Activated T-cell treated with anti-CD3 and anti-CD28 coated beads, Interleukin-2, amount 50 U/mL, for 4 hours (primary cell): Measurements from ENCODE around the gene XPR1. TPM values are rescaled to one million over a fixed set of nuclear protein-coding genes. Genes with fewer than 3 reads are reported as not detected.

Experiments
- ATAC-seq, 2 donors: fragments of 200-7000 bp; cut with Tn5 transposase; one replicate each; pipeline ENCODE4 v1.10.0; 2021
- DNase-seq: peaks from one replicate; pipeline ENCODE4 v3.0.0-alpha.2; 2020
- H3K27me3 Mint-ChIP-seq: one replicate; pipeline ENCODE4 v1.8.0; 2021; ENCODE audit warnings: low read depth, mixed read lengths
- H3K36me3 Mint-ChIP-seq: one replicate; pipeline ENCODE4 v1.8.0; 2022; ENCODE audit warnings: mixed read lengths; ENCODE audit not compliant: insufficient read depth
- H3K4me1 Mint-ChIP-seq: one replicate; pipeline ENCODE4 v1.8.0; 2021; ENCODE audit warnings: low read depth, mixed read lengths
- H3K4me3 Mint-ChIP-seq: one replicate; pipeline ENCODE4 v1.8.0; 2021; ENCODE audit warnings: mild to moderate bottlenecking, moderate library complexity, mixed read lengths
- H3K9me3 Mint-ChIP-seq: one replicate; pipeline ENCODE4 v1.8.0; 2021; ENCODE audit warnings: mixed read lengths
- total RNA-seq, 3 donors: library from RNA; stranded (reverse); gene quantifications; one replicate each; pipeline ENCODE4 v1.2.1, GENCODE V29; 2021

XPR1 gene
- total RNA-seq, 3 donors from 2014 or later = 25.2 to 26.7 (median 25.8) TPM

GRCh38 chr1:180734366-180734765, 102.5 kb downstream of the XPR1 start:
- ATAC-seq = no peak
- peaks cover 75% of the 10 kb centered on the region for H3K9me3 Mint-ChIP-seq
- H3K4me1 Mint-ChIP-seq = no peaks in the 10 kb centered on the region
- DNase-seq = no peak
- H3K4me3 Mint-ChIP-seq = no peak overlapping the region
- no peaks in the 10 kb centered on the region for H3K27me3 Mint-ChIP-seq
- peaks cover 58% of the 10 kb centered on the region for H3K36me3 Mint-ChIP-seq

DNA sequence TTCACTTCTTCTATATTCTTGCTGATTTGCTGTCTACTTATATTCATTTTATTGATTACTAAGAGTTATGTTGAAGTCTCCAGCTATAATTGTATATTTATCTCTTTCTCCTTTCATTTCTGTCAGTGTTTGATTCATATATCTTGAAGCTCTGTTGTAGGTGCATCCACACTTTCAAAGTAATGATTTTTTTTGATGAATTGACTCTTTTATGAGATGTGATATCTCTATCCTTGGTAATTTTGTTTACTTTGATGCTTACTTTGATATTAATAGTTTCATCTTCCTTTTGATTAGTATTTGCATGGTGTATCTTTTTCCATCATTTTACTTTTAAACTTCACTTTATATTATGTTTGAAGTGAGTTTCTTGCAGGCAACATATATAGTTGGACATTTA, 110.8 kb downstream of the XPR1 start:
- ATAC-seq = no peak

GRCh38 chr1:180743868-180744267, 112.0 kb downstream of the XPR1 start:
- no peaks in the 10 kb centered on the region for H3K27me3 Mint-ChIP-seq
- DNase-seq (no peak), ATAC-seq (no peak)
- H3K36me3 Mint-ChIP-seq = peaks cover 46% of the 10 kb centered on the region
- no peak overlapping the region for H3K4me3 Mint-ChIP-seq
- H3K9me3 Mint-ChIP-seq = peaks cover 39% of the 10 kb centered on the region
- H3K4me1 Mint-ChIP-seq = no peaks in the 10 kb centered on the region

More for the DNA sequence above, 110.8 kb downstream of the XPR1 start:
- peaks cover 45% of the 10 kb centered on the region for H3K9me3 Mint-ChIP-seq
- no peak overlapping the region for H3K4me3 Mint-ChIP-seq
- H3K27me3 Mint-ChIP-seq = no peaks in the 10 kb centered on the region
- no peaks in the 10 kb centered on the region for H3K4me1 Mint-ChIP-seq
- no peak for DNase-seq
- H3K36me3 Mint-ChIP-seq = peaks cover 51% of the 10 kb centered on the region

GRCh38 chr1:180745098-180745497, 113.3 kb downstream of the XPR1 start:
- H3K27me3 Mint-ChIP-seq = no peaks in the 10 kb centered on the region
- H3K4me1 Mint-ChIP-seq = no peaks in the 10 kb centered on the region
- no peak overlapping the region for H3K4me3 Mint-ChIP-seq
- H3K36me3 Mint-ChIP-seq = peaks cover 39% of the 10 kb centered on the region
- peaks cover 34% of the 10 kb centered on the region for H3K9me3 Mint-ChIP-seq
- ATAC-seq (no peak), DNase-seq (no peak)

DNA sequence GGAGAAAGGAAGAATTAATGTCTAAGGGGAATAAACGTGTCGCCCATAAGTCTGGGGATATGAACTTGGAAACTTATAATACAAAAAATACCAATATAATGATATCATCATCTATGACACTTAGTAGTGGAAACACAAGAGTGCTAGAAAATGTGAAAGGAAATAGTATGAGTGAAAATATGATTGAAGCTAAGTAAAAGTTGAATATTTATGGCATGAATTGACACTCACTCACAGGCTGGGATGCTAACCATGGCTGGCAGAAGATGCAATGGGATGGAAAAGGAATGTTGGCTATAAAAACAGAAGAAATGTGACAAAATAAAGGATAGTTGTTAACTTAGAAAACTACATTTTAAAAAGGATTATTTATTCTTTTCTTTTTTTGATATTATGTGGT, 120.1 kb downstream of the XPR1 start:
- Mint-ChIP-seq H3K4me3 (no peak overlapping the region), H3K36me3 (peaks cover 17% of the 10 kb centered on the region), H3K4me1 (peaks cover 1% of the 10 kb centered on the region), H3K9me3 (peaks cover 5% of the 10 kb centered on the region), H3K27me3 (no peaks in the 10 kb centered on the region)
- ATAC-seq = no peak
- no peak for DNase-seq

- H3K4me3 Mint-ChIP-seq = no peak overlapping the region
- no peaks in the 10 kb centered on the region for H3K27me3 Mint-ChIP-seq
- DNase-seq = no peak
- H3K9me3 Mint-ChIP-seq = peaks cover 9% of the 10 kb centered on the region
- peaks cover 1% of the 10 kb centered on the region for H3K4me1 Mint-ChIP-seq
- no peak for ATAC-seq
- peaks cover 15% of the 10 kb centered on the region for H3K36me3 Mint-ChIP-seq
These were observed 122.6 kb downstream of the XPR1 start for GRCh38 chr1:180754453-180754852.

DNA sequence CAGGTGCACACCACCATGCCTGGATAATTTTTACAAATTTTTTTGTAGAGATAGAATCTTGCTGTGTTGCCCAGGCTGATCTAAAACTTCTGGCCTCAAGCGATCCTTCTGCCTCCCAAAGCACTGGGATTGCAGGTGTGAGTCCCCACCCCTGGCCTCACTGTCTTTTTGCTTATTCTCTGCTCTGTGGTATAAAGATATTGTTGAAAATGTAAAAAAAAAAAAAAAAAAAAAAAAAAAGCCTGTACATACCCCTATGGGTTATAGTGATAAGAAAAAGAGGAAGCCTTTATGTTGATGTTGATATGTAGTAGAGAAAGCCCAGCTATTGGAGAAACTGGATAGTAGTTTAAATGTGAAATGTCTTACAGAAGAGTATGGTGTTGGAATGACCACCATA, 125.8 kb downstream of the XPR1 start:
- Mint-ChIP-seq H3K27me3 (no peaks in the 10 kb centered on the region), H3K36me3 (peaks cover 10% of the 10 kb centered on the region), H3K4me1 (peaks cover 1% of the 10 kb centered on the region), H3K9me3 (peaks cover 3% of the 10 kb centered on the region), H3K4me3 (no peak overlapping the region)
- DNase-seq = no peak
- no peak for ATAC-seq

- Mint-ChIP-seq H3K4me1 (no peaks in the 10 kb centered on the region), H3K36me3 (no peaks in the 10 kb centered on the region), H3K9me3 (peaks cover 6% of the 10 kb centered on the region), H3K27me3 (no peaks in the 10 kb centered on the region), H3K4me3 (no peak overlapping the region)
- no peak for ATAC-seq
- DNase-seq = no peak
These were observed 131.0 kb downstream of the XPR1 start for GRCh38 chr1:180762796-180763195.

GRCh38 chr1:180765151-180765550, 133.3 kb downstream of the XPR1 start:
- no peaks in the 10 kb centered on the region for H3K27me3 Mint-ChIP-seq
- peaks cover 4% of the 10 kb centered on the region for H3K4me1 Mint-ChIP-seq
- no peak overlapping the region for H3K4me3 Mint-ChIP-seq
- peaks cover 3% of the 10 kb centered on the region for H3K36me3 Mint-ChIP-seq
- peaks cover 7% of the 10 kb centered on the region for H3K9me3 Mint-ChIP-seq
- DNase-seq = no peak
- ATAC-seq = no peak

DNA sequence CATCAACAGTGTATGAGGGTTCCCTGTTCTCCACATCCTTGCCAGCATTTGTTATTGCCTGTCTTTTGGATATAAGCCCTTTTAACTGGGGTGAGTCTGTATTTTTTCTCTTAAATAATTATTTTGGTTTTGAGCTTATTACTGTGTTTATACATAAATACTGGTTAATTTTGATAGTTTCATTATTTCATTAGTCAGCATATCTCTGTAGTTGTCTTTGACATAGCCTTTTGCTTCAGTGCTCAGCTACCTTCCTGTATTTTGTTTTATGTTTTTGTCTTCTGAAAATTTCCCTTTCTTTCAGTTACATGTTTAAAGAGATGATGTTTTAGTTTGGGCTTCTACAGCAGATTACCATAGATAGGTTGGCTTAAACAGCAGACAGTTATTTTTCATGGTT, 138.1 kb downstream of the XPR1 start:
- Mint-ChIP-seq H3K9me3 (peaks cover 4% of the 10 kb centered on the region), H3K4me3 (no peak overlapping the region), H3K4me1 (peaks cover 16% of the 10 kb centered on the region), H3K27me3 (no peaks in the 10 kb centered on the region), H3K36me3 (peaks cover 16% of the 10 kb centered on the region)
- ATAC-seq (no peak), DNase-seq (no peak)

DNA sequence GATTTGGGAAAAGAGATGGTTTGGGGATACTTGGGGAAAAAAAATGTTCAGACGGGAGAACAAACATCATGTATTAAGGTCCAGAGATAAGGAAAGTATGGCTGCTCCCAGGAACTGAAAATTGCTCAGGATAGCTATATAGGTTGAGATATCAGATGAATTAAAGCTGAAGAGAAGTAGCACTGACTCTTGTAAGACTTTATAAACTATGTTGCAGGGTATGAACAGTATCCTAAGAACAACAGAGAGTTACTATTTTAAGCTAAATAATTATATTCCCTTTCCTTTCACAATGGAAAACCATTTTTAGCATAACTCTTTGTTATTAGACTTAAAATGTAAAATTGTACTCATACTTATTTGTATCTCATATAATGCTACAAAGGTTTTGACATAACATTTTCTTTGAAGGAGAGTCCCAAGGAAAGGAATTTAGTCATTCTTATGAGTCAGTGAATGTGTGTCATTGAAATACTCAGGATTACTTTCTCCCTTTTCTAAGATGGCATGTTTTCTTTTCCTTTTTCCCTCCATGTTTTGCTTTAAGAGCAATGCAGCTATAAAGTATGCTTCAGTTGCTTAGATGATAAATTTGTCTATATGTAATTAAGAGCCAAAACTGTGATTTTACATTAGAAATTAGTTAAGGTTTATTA, 141.5 kb downstream of the XPR1 start:
- H3K36me3 Mint-ChIP-seq = peaks cover 16% of the 10 kb centered on the region
- H3K4me3 Mint-ChIP-seq = no peak overlapping the region

GRCh38 chr1:180775801-180776200, 144.0 kb downstream of the XPR1 start:
- DNase-seq (no peak), ATAC-seq (no peak)
- peaks cover 10% of the 10 kb centered on the region for H3K36me3 Mint-ChIP-seq
- no peaks in the 10 kb centered on the region for H3K9me3 Mint-ChIP-seq
- no peak overlapping the region for H3K4me3 Mint-ChIP-seq
- H3K4me1 Mint-ChIP-seq = peaks cover 6% of the 10 kb centered on the region
- no peaks in the 10 kb centered on the region for H3K27me3 Mint-ChIP-seq

More for the DNA sequence above, 141.5 kb downstream of the XPR1 start:
- ATAC-seq (no peak), DNase-seq (no peak)
- Mint-ChIP-seq H3K27me3 (no peaks in the 10 kb centered on the region), H3K4me1 (peaks cover 16% of the 10 kb centered on the region), H3K9me3 (peaks cover 4% of the 10 kb centered on the region)

- Mint-ChIP-seq H3K4me3 (no peak overlapping the region), H3K36me3 (peaks cover 2% of the 10 kb centered on the region)
These were observed 145.4 kb downstream of the XPR1 start for GRCh38 chr1:180777072-180777689.

GRCh38 chr1:180778782-180779398, 147.1 kb downstream of the XPR1 start:
- Mint-ChIP-seq H3K36me3 (no peaks in the 10 kb centered on the region), H3K4me3 (no peak overlapping the region), H3K9me3 (no peaks in the 10 kb centered on the region), H3K27me3 (no peaks in the 10 kb centered on the region), H3K4me1 (peaks cover 2% of the 10 kb centered on the region)
- no peak for DNase-seq
- no peak for ATAC-seq

More at GRCh38 chr1:180777072-180777689, 145.4 kb downstream of the XPR1 start:
- Mint-ChIP-seq H3K9me3 (no peaks in the 10 kb centered on the region), H3K4me1 (peaks cover 4% of the 10 kb centered on the region), H3K27me3 (no peaks in the 10 kb centered on the region)
- no peak for ATAC-seq
- DNase-seq = no peak

GRCh38 chr1:180779584-180779983, 147.8 kb downstream of the XPR1 start:
- Mint-ChIP-seq H3K36me3 (no peaks in the 10 kb centered on the region), H3K9me3 (no peaks in the 10 kb centered on the region), H3K4me1 (peaks cover 2% of the 10 kb centered on the region), H3K27me3 (no peaks in the 10 kb centered on the region), H3K4me3 (no peak overlapping the region)
- DNase-seq = no peak
- ATAC-seq = no peak
